ENCODE measurements around the gene BTBD16. TPM values are rescaled to one million over a fixed set of nuclear protein-coding genes. Genes with fewer than 3 reads are reported as not detected.

Gene BTBD16
- total and polyA plus RNA-seq, 10 of the 15 experiments (the other 5 are each of a cell fraction or from before 2014, with no cell fraction given), result 0.11 TPM; not detected in 9

DNA sequence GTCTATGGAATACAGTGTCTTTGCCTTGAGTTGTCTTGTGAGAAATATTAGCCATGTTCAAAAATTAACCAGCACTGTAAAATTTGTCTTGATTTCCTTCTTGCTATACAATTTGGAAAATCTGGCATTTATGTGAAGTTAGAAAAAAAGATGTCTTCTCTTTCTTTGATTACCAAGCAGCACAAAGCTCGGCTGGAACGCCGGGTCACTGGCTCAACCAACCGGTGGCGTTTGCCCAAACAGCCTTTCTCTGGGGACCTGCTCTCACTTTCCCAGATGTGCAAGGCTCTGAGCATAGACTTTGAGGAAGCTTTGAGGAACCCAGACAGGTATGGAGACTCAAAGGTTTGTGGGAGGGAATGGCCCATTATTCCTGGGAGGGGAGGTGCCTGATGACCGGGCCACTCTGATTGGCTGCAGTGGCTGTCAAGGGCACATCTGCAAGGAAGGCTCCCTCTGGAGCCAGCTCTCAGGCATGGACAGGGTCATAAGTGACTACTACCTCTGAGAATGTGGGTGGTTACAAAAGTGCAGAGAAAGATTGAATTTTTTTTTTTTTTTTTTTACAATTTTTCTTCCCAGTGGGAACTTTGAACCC lies 5.6 kb downstream of the BTBD16 start:
- H3K9me3 ChIP-seq (replicated peaks; ENCODE audit: control insufficient read depth, insufficient read depth, low read length), result no peaks in the 10 kb centered on the region
- in situ Hi-C loops (cut with MboI), result no loop called here
- 40% methylated on average over 6 of the region's 6 CpGs for WGBS (ENCODE audit: insufficient coverage, insufficient replicate concordance, low lambda C conversion rate, missing lambda C conversion rate)
- ATAC-seq (no peak), DNase-seq (ENCODE audit: low read depth, low spot score) (no peak), FAIRE-seq (no peak)
- no peaks in the 10 kb centered on the region for H3K4me1 ChIP-seq (ENCODE audit: control insufficient read depth, insufficient read depth, low read length)
- H3K27me3 ChIP-seq (replicated peaks in 1 of 2; ENCODE audit: control insufficient read depth in 2 of 2, insufficient read depth in 2 of 2, low read length in 1 of 2), result no peaks in the 10 kb centered on the region
- no peak overlapping the region for H2AFZ ChIP-seq (ENCODE audit: control insufficient read depth, low read depth, low read length)
- intact Hi-C loops (cut with micrococcal nuclease; ENCODE audit: unreplicated experiment), result no loop called here
- RAD21 ChIA-PET (ENCODE audit: unreplicated experiment), result no interaction called here
- H3K4me2 ChIP-seq (ENCODE audit: control insufficient read depth, insufficient read depth), result no peak overlapping the region
- no peak overlapping the region for H3K4me3 ChIP-seq
- H3K27ac ChIP-seq (ENCODE audit: control insufficient read depth, insufficient read depth), result no peak overlapping the region
- no peaks in the 10 kb centered on the region for H4K20me1 ChIP-seq (ENCODE audit: control insufficient read depth, insufficient read depth)
- POLR2A ChIA-PET, result interaction anchor here (0.7 kb wide), 1 partner anchor 123 kb away, joined by 3 read pairs; no protein-coding TSS in a partner anchor
- SMC1A ChIA-PET (ENCODE audit: uncharacterized antibody, unreplicated experiment), result no interaction called here
- CTCF ChIA-PET, result interaction anchor here (0.6 kb wide), 1 partner anchor 9 kb away, joined by 3 read pairs; no protein-coding TSS in a partner anchor
- no TSS peak for BruUV-seq (replicated peaks)
- no peak overlapping the region for H3K9ac ChIP-seq (ENCODE audit: control insufficient read depth, insufficient read depth, low read length)
- H3K79me2 ChIP-seq (ENCODE audit: control insufficient read depth, insufficient read depth, low read length), result no peaks in the 10 kb centered on the region
- no peaks in the 10 kb centered on the region for H3K36me3 ChIP-seq (ENCODE audit: control insufficient read depth in 2 of 2, insufficient read depth in 2 of 2, low read length in 1 of 2)
- TF ChIP-seq SREBF1 (IDR thresholded peaks at IDR 0.05; ENCODE audit: low read length) (no peak), NR2F1 (conservative IDR thresholded peaks at IDR 0.05) (no peak), SMC3 (IDR thresholded peaks at IDR 0.05; ENCODE audit: borderline replicate concordance, low read length) (no peak), BCL3 (IDR thresholded peaks at IDR 0.05; ENCODE audit: borderline replicate concordance, insufficient read depth, low read depth, low read length, poor library complexity, severe bottlenecking) (no peak), JUND (IDR thresholded peaks at IDR 0.05; ENCODE audit: low read depth, low read length) (no peak), NFXL1 (IDR thresholded peaks at IDR 0.05; ENCODE audit: borderline replicate concordance) (no peak), HDGF (IDR thresholded peaks at IDR 0.05) (no peak), ZNF24 (IDR thresholded peaks at IDR 0.05) (no peak), SMAD5 (IDR thresholded peaks at IDR 0.05; ENCODE audit: low read depth) (no peak), ASH2L (IDR thresholded peaks at IDR 0.05; ENCODE audit: borderline replicate concordance, low read depth) (no peak), EZH2 (IDR thresholded peaks at IDR 0.05; ENCODE audit: borderline replicate concordance, control insufficient read depth, low read depth, low read length) (no peak), ATF7 (IDR thresholded peaks at IDR 0.05; ENCODE audit: low read depth) (no peak), YY1 (IDR thresholded peaks at IDR 0.05; ENCODE audit: low read depth, low read length) (no peak)
- TF ChIP-seq, protein P1, sequence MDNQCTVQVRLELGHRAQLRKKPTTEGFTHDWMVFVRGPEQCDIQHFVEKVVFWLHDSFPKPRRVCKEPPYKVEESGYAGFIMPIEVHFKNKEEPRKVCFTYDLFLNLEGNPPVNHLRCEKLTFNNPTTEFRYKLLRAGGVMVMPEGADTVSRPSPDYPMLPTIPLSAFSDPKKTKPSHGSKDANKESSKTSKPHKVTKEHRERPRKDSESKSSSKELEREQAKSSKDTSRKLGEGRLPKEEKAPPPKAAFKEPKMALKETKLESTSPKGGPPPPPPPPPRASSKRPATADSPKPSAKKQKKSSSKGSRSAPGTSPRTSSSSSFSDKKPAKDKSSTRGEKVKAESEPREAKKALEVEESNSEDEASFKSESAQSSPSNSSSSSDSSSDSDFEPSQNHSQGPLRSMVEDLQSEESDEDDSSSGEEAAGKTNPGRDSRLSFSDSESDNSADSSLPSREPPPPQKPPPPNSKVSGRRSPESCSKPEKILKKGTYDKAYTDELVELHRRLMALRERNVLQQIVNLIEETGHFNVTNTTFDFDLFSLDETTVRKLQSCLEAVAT (IDR thresholded peaks at IDR 0.05), result no peak
- TF ChIP-seq, protein P2, sequence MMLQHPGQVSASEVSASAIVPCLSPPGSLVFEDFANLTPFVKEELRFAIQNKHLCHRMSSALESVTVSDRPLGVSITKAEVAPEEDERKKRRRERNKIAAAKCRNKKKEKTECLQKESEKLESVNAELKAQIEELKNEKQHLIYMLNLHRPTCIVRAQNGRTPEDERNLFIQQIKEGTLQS (IDR thresholded peaks at IDR 0.05; ENCODE audit: borderline replicate concordance, extremely low read depth, low read depth, low read length), result no peak
